Suprapubic skin (tissue), 3 donors: ENCODE results near the gene ITPA.

Experiments
- CTCF ChIP-seq, 2 donors: fragments of 200-600 bp in 1 of 2; fragments of 450-650 bp in 1 of 2; sonication (generic) in 1 of 2; IDR thresholded peaks; one replicate each; pipeline ENCODE4 v1.5.1; 2016 to 2019; ENCODE audit warnings: antibody characterized with exemption in 2 of 2, mild to moderate bottlenecking in 1 of 2, moderate library complexity in 1 of 2
- POLR2AphosphoS5 ChIP-seq, 3 donors: sonication (generic); formaldehyde crosslinking; IDR thresholded peaks; one replicate each; pipeline ENCODE4 v1.6.1; 2017; ENCODE audit warnings: antibody characterized with exemption in 3 of 3

GRCh38 chr20:3258429-3258828, 49.1 kb downstream of the ITPA start:
- TF ChIP-seq CTCF (IDR thresholded peaks at IDR 0.05) (no peak), POLR2AphosphoS5 (IDR thresholded peaks at IDR 0.05) (no peak)
